Natural killer cell treated with Interleukin-12 subunit alpha and Interleukin-12 subunit beta and Interleukin-15 and Interleukin-18, amount 100 ng/mL, for 72 hours (primary cell): Measurements from ENCODE around the gene TAS2R38. TPM values are rescaled to one million over a fixed set of nuclear protein-coding genes. Genes with fewer than 3 reads are reported as not detected.

Source experiments
- total RNA-seq, 2 donors: library from RNA; stranded (reverse); gene quantifications; one replicate each; pipeline ENCODE4 v1.2.3, GENCODE V29; 2022

The TAS2R38 gene
- total RNA-seq, 2 donors from 2014 or later, result not detected

Other genes with a start within 250 kb of the TAS2R38 start
- gene SSBP1, start 235.4 kb downstream of the TAS2R38 start, total RNA-seq, result 100 to 1,000 TPM; 163 to 208 TPM
- 1 to 10 TPM in 1 of 2 donors, under 1 TPM in 1; 0.78 to 3.3 TPM for gene TAS2R3, start 209.7 kb downstream of the TAS2R38 start, total RNA-seq
- gene TAS2R4, start 197.1 kb downstream of the TAS2R38 start, total RNA-seq, result 1 to 10 TPM in 1 of 2 donors, under 1 TPM in 1; 0.69 to 1.8 TPM
- gene TAS2R5, start 183.6 kb downstream of the TAS2R38 start, total RNA-seq, result 1 to 10 TPM in 1 of 2 donors, under 1 TPM in 1; 0.83 to 3.0 TPM
- gene PRSS37, start 132.3 kb downstream of the TAS2R38 start, total RNA-seq, result not detected
- not detected for gene OR9A4, start 57.4 kb downstream of the TAS2R38 start, total RNA-seq
- not detected for gene CLEC5A, start 26.8 kb downstream of the TAS2R38 start, total RNA-seq
- gene MGAM, start 22.1 kb upstream of the TAS2R38 start, total RNA-seq, result under 1 TPM in 1 of 2 donors, not detected in 1; 0.33 TPM
- not detected for gene MGAM2, start 137.9 kb upstream of the TAS2R38 start, total RNA-seq